ELR (cell line): ENCODE data around the gene ALDH1L2.
A peak's percentile ranks its signal among the peaks of the same experiment; 100 is the strongest.

Source experiments
- DNase-seq: peaks from one replicate; pipeline ENCODE4 v3.0.0-alpha.2; 2015; ENCODE audit warnings: low read depth

The ALDH1L2 gene

GRCh38 chr12:105033851-105034250 lies 50.4 kb downstream of the ALDH1L2 start:
- DNase-seq = no peak

GRCh38 chr12:105032703-105033357 lies 51.4 kb downstream of the ALDH1L2 start:
- DNase-seq = no peak

DNA sequence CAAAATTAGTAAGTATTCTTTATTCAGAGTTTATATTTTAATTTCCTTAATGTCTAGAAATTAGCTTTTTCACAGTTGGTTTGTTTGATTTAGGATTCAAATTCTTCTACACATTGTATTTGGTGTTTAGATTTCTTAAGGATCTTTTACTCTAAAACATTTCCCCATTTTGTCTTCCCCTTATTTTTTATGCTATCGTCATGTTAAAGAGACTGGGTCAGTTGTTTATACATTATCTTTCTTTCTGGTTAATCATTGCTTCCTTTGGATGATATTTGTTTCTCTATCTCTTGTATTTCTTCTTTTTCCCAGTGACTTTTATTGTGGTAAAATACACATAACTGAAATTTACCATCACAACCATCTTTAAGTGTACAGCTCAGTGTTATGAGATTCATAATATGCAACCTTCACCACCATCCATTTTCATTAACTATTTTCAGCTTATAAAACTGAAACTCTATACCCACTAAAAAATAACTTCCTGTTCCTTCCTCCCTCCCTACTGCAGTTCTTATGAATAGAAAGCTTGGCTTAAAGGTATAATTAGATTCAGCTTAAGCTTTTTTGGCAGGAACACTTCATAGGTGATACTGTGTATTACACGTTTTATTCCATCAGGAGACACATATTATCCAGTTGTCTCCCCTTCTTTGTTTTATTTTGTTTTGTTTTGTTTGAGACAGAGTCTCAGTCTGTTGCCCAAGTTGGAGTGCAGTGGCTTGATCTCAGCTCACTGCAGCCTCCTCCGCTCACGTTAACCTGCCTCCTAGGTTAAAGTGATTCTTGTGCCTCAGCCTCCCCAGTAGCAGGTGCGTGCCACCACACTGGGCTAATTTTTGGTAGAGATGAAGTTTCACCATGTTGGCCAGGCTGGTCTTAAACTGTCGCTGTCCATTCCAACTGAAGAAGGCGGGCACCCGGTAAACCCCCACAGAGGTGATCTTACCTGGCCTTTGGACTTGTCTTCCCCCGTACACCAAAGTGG lies 53.1 kb downstream of the ALDH1L2 start:
- no peak for DNase-seq

- no peak for DNase-seq
Observed at GRCh38 chr12:105026411-105026810, 57.8 kb downstream of the ALDH1L2 start.

- no peak for DNase-seq
Observed at GRCh38 chr12:105025890-105026289, 58.4 kb downstream of the ALDH1L2 start.

DNA sequence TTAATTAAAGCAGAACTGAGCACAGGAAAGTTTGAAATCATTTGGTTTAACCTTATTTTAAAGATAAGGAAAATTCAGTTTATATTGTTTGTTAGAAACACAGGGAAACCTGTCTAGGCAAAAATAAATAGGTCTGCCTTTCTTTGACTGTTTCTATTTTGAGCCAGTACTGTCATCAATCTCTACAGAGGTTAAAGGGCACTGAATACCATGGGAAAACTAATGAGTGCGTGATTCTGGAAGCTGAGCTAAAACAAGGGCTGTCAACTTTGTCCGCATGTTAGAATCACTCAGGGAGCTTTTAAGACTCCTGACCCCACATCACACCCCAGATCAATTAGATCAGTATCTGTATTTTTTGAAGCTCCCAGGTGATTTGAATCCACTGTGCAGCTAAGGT lies 59.3 kb downstream of the ALDH1L2 start:
- DNase-seq = no peak

- no peak for DNase-seq
Observed at GRCh38 chr12:105020241-105020962, 63.9 kb downstream of the ALDH1L2 start.

GRCh38 chr12:105018776-105019175 lies 65.5 kb downstream of the ALDH1L2 start:
- no peak for DNase-seq

DNA sequence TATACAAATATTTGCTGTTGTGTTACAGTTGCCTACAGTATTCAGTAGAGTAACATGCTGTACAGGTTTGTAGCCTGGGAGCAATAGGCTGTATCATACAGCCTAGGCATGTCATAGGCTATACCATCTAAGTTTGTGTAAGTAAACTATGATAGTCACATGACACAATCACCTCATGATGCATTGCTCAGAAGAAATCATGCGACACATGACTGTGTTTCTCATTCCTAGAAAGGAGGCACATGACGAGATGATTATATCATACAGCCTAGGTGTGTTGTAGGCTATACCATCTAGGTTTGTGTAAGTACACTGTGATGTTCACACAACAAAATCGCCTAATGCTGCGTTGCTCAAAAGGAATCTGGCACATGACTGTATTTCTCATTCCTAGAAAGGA lies 66.2 kb downstream of the ALDH1L2 start:
- DNase-seq = peak; percentile 17

- DNase-seq = no peak
Observed at GRCh38 chr12:105015543-105015942, 68.7 kb downstream of the ALDH1L2 start.

- DNase-seq = no peak
Observed at GRCh38 chr12:105014603-105015002, 69.7 kb downstream of the ALDH1L2 start.

- peak; percentile 64 for DNase-seq
Observed at GRCh38 chr12:105013892-105014291, 70.4 kb downstream of the ALDH1L2 start.

DNA sequence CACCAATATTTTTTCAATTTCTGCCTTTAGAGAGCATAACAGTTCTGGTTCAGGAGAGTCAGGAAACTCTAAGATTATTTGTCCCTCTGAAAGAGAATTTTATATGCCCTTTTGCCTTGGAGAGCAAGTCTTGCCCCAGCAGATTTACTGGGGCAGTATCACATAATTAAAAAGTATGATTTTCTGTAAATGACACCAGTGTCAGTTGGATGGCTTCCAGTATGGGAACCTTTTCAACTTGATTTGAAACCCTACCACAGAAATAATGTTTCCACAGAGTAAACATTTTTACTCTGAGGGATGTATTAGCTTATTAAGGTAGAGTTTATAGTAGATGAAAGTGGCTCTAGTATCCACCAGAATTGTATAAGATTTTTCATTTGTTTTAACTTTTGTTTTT lies 82.8 kb downstream of the ALDH1L2 start:
- DNase-seq = no peak

DNA sequence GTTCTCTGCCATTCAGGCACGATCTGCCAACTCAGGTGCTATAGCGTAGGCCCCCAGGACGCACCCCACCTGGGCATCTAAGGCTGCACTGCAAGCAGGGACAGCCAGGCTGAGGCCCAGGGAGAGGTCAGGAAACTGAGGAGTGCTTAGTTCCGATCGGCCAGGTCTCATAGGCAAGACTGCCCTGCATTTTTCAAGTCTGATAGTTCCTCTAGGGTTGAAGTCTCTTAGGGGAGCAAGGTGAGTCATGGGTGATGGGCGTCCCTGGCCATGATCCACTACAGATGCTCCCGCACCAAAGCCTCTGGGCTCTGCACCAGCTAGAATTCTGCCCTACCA lies 84.9 kb downstream of the ALDH1L2 start:
- no peak for DNase-seq

GRCh38 chr12:104998423-104999346 lies 85.6 kb downstream of the ALDH1L2 start:
- no peak for DNase-seq

- DNase-seq = no peak
Observed at GRCh38 chr12:104997541-104997940, 86.7 kb downstream of the ALDH1L2 start.

- DNase-seq = peak; percentile 15
Observed at GRCh38 chr12:104994336-104994735, 89.9 kb downstream of the ALDH1L2 start.

- DNase-seq = no peak
Observed at GRCh38 chr12:104991565-104992128, 92.6 kb downstream of the ALDH1L2 start.

DNA sequence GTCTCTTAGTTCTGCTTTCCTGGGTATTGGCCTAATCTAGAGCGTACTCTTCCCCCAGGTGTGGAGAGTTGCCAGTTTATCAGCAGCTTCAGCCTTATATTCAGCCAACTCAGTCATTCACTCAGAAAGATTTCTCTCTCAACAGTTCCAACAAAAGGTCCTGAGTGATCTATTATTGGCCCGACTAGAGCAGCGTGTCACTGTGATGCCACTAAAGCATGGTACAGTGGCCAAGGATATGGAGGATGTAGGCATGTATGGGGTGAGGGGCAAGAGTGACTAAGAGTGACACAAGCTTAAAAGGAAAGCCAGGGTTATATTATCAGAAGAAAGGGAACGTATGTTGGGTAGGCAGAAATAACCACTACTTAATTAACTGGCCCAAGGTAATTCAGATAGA lies 93.3 kb downstream of the ALDH1L2 start:
- DNase-seq = peak; percentile 7

- DNase-seq = peak; percentile 93
Observed at GRCh38 chr12:104986022-104986941, 98.0 kb downstream of the ALDH1L2 start, which contains the start of gene NOPCHAP1. Gene NOPCHAP1 (plus strand): TSS chr12:104986316. CDS start chr12:104986353, 37 bp downstream.
